ENCODE measurements around the gene PKD1L1. TPM values are rescaled to one million over a fixed set of nuclear protein-coding genes. Genes with fewer than 3 reads are reported as not detected.
"Not testable (repeated sequence)": the region's sequence is repeated elsewhere in the genome, so short reads cannot be mapped to it uniquely, and the experiment has no call there.

Gene PKD1L1
- polyA plus RNA-seq, 1 of the 3 experiments (the other 2 are of a cell fraction) = 0.10 TPM

DNA sequence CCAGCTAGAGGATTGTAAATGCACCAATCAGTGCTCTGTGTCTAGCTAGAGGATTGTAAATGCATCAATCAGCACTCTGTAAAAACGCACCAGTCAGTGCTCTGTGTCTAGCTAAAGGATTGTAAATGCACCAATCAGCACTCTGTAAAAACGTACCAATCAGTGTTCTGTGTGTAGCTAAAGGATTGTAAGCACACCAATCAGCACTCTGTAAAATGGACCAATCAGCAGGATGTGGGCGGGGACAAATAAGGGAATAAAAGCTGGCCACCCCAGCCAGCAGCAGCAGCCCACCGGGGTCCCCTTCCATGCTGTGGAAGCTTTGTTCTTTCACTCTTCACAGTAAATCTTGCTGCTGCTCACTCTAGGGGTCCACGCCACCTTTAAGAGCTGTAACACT, 196.5 kb downstream of the PKD1L1 start:
- H3K27ac ChIP-seq (ENCODE audit: low read depth in 2 of 2, low read length in 1 of 2); H3K79me2 ChIP-seq (ENCODE audit: insufficient read depth); H3K4me2 ChIP-seq; H3K36me3 ChIP-seq (replicated peaks in 1 of 2; ENCODE audit: control insufficient read depth in 1 of 2, insufficient read depth in 2 of 2, low read length in 1 of 2); POLR2A ChIA-PET; H2AFZ ChIP-seq (ENCODE audit: low read depth); H3K27me3 ChIP-seq (ENCODE audit: insufficient read depth); H3K9me2 ChIP-seq; H3K9me3 ChIP-seq; H4K20me1 ChIP-seq (ENCODE audit: insufficient read depth); H3K4me3 ChIP-seq (ENCODE audit: low read depth in 2 of 2, low read length in 1 of 2); DNase-seq; H3K9ac ChIP-seq; H3K4me1 ChIP-seq (ENCODE audit: control insufficient read depth in 1 of 2, insufficient read depth in 2 of 2, low read depth in 1 of 2, low read length in 1 of 2); H3F3A ChIP-seq (replicated peaks; ENCODE audit: insufficient read depth): not testable (repeated sequence)
- 64% methylated on average over 5 of the region's 5 CpGs for WGBS (ENCODE audit: low lambda C conversion rate)
- CTCF ChIA-PET = interaction anchor here (1.0 to 1.9 kb wide), 2 partner anchors 67 to 498 kb away, joined by 3 to 5 read pairs; no protein-coding TSS in a partner anchor

DNA sequence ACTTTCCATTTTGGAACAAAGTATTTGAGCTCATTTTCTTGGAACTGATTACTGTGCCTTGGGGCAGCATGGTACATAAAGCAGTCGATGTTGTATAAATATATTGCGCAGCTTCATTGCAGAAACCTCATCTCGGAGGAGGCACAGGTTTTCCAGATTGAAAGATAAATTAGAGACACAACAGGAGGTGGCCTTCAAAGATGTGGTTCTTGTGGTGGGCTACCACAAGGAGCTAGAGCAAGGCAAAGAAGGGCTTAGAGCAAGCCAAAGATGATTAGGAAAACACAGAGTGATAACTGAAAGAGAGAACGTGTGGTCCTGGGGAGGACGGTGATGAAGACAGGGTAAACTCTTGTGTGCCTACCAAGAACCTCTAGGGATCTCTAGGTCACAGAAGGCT, 197.2 kb downstream of the PKD1L1 start:
- ChIA-PET CTCF (interaction anchor here (1.0 to 1.9 kb wide), 2 partner anchors 68 to 484 kb away, joined by 3 to 5 read pairs; no protein-coding TSS in a partner anchor), POLR2A (no interaction called here)
- Histone ChIP-seq H3F3A (replicated peaks; ENCODE audit: insufficient read depth) (no peaks in the 10 kb centered on the region), H3K79me2 (ENCODE audit: insufficient read depth) (no peaks in the 10 kb centered on the region), H3K9ac (no peak overlapping the region), H2AFZ (ENCODE audit: low read depth) (no peak overlapping the region), H4K20me1 (ENCODE audit: insufficient read depth) (no peaks in the 10 kb centered on the region), H3K4me3 (ENCODE audit: low read depth in 2 of 2, low read length in 1 of 2) (no peak overlapping the region), H3K9me3 (no peaks in the 10 kb centered on the region), H3K27me3 (ENCODE audit: insufficient read depth) (no peaks in the 10 kb centered on the region), H3K36me3 (replicated peaks in 1 of 2; ENCODE audit: control insufficient read depth in 1 of 2, insufficient read depth in 2 of 2, low read length in 1 of 2) (no peaks in the 10 kb centered on the region), H3K4me2 (no peak overlapping the region), H3K4me1 (ENCODE audit: control insufficient read depth in 1 of 2, insufficient read depth in 2 of 2, low read depth in 1 of 2, low read length in 1 of 2) (peaks cover 0 to 10% of the 10 kb centered on the region in 2 experiments; a peak in 1 of 4 replicates), H3K27ac (ENCODE audit: low read depth in 2 of 2, low read length in 1 of 2) (no peak overlapping the region), H3K9me2 (no peaks in the 10 kb centered on the region)
- WGBS (ENCODE audit: low lambda C conversion rate) = 72% methylated on average over 5 of the region's 5 CpGs
- no peak for DNase-seq
- TF ChIP-seq GATA2 (CRISPR knock-in tag; IDR thresholded peaks at IDR 0.05) (no peak), MEF2A (IDR thresholded peaks at IDR 0.05; ENCODE audit: borderline replicate concordance, low read depth) (no peak), RAD21 (IDR thresholded peaks at IDR 0.05; ENCODE audit: low read length) (no peak), NRF1 (IDR thresholded peaks at IDR 0.05; ENCODE audit: low read depth, low read length) (no peak), FOXJ3 (CRISPR knock-in tag; IDR thresholded peaks at IDR 0.05) (no peak)
- TF ChIP-seq, protein P1, sequence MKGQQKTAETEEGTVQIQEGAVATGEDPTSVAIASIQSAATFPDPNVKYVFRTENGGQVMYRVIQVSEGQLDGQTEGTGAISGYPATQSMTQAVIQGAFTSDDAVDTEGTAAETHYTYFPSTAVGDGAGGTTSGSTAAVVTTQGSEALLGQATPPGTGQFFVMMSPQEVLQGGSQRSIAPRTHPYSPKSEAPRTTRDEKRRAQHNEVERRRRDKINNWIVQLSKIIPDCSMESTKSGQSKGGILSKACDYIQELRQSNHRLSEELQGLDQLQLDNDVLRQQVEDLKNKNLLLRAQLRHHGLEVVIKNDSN (IDR thresholded peaks at IDR 0.05; ENCODE audit: borderline replicate concordance, low read depth) = no peak
- TF ChIP-seq, protein P2, sequence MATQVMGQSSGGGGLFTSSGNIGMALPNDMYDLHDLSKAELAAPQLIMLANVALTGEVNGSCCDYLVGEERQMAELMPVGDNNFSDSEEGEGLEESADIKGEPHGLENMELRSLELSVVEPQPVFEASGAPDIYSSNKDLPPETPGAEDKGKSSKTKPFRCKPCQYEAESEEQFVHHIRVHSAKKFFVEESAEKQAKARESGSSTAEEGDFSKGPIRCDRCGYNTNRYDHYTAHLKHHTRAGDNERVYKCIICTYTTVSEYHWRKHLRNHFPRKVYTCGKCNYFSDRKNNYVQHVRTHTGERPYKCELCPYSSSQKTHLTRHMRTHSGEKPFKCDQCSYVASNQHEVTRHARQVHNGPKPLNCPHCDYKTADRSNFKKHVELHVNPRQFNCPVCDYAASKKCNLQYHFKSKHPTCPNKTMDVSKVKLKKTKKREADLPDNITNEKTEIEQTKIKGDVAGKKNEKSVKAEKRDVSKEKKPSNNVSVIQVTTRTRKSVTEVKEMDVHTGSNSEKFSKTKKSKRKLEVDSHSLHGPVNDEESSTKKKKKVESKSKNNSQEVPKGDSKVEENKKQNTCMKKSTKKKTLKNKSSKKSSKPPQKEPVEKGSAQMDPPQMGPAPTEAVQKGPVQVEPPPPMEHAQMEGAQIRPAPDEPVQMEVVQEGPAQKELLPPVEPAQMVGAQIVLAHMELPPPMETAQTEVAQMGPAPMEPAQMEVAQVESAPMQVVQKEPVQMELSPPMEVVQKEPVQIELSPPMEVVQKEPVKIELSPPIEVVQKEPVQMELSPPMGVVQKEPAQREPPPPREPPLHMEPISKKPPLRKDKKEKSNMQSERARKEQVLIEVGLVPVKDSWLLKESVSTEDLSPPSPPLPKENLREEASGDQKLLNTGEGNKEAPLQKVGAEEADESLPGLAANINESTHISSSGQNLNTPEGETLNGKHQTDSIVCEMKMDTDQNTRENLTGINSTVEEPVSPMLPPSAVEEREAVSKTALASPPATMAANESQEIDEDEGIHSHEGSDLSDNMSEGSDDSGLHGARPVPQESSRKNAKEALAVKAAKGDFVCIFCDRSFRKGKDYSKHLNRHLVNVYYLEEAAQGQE (IDR thresholded peaks at IDR 0.05; ENCODE audit: low read depth, low read length) = no peak

DNA sequence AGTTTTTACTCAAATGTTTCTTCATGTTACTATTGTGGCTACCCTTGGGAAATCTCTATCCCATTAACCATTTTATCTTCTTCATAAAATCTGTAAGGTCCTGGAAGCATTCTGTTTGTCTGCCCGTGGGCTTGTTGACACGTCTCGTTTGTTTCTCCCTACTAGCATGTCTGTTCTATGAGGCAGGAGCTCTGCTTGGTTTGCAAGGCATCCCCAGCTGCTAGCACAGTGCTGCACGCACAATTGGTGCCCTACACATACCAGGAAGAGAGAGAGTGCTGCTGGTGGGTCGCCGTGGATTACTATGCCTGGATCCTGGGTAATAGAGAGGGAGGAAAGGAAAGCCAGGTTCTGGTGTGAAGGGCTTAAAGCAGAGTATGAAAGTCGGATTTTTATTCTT, 200.2 kb downstream of the PKD1L1 start:
- Histone ChIP-seq H3K27me3 (ENCODE audit: insufficient read depth) (no peaks in the 10 kb centered on the region), H3K9me3 (no peaks in the 10 kb centered on the region), H3K36me3 (replicated peaks in 1 of 2; ENCODE audit: control insufficient read depth in 1 of 2, insufficient read depth in 2 of 2, low read length in 1 of 2) (no peaks in the 10 kb centered on the region), H3K79me2 (ENCODE audit: insufficient read depth) (no peaks in the 10 kb centered on the region), H3K4me1 (ENCODE audit: control insufficient read depth in 1 of 2, insufficient read depth in 2 of 2, low read depth in 1 of 2, low read length in 1 of 2) (peaks cover 0 to 15% of the 10 kb centered on the region in 2 experiments; a peak in 1 of 4 replicates), H3K9ac (no peak overlapping the region), H3K4me2 (no peak overlapping the region), H4K20me1 (ENCODE audit: insufficient read depth) (no peaks in the 10 kb centered on the region), H3K9me2 (no peaks in the 10 kb centered on the region), H2AFZ (ENCODE audit: low read depth) (no peak overlapping the region), H3K27ac (ENCODE audit: low read depth in 2 of 2, low read length in 1 of 2) (no peak overlapping the region), H3F3A (replicated peaks; ENCODE audit: insufficient read depth) (no peaks in the 10 kb centered on the region), H3K4me3 (ENCODE audit: low read depth in 2 of 2, low read length in 1 of 2) (no peak overlapping the region)
- DNase-seq = no peak
- WGBS (ENCODE audit: low lambda C conversion rate) = 95% methylated on average over 7 of the region's 7 CpGs
- CTCF ChIA-PET = no interaction called here
- POLR2A ChIA-PET = no interaction called here
- TF ChIP-seq RXRA (IDR thresholded peaks at IDR 0.05; ENCODE audit: borderline replicate concordance, low read depth) (no peak), EP300 (IDR thresholded peaks at IDR 0.05; ENCODE audit: borderline replicate concordance in 1 of 2, low read depth in 1 of 2, low read length in 1 of 2) (no peak), TEAD4 (IDR thresholded peaks at IDR 0.05; ENCODE audit: borderline replicate concordance, insufficient read depth) (no peak), RAD21 (IDR thresholded peaks at IDR 0.05; ENCODE audit: low read length) (no peak), GATA2 (CRISPR knock-in tag; IDR thresholded peaks at IDR 0.05) (no peak), NRF1 (IDR thresholded peaks at IDR 0.05; ENCODE audit: low read depth, low read length) (no peak), TAF1 (IDR thresholded peaks at IDR 0.05; ENCODE audit: borderline replicate concordance, low read depth, low read length) (no peak), FOXM1 (IDR thresholded peaks at IDR 0.05; ENCODE audit: low read depth) (no peak), MEF2A (IDR thresholded peaks at IDR 0.05; ENCODE audit: borderline replicate concordance, low read depth) (no peak)
- TF ChIP-seq, protein P2 (IDR thresholded peaks at IDR 0.05; ENCODE audit: low read depth, low read length) = no peak

Data from SK-N-SH (cell line).